Activated CD8-positive, alpha-beta T cell treated with anti-CD3 and anti-CD28 coated beads for 36 hours (primary cell): Measurements from ENCODE around the gene CHCHD3. TPM values are rescaled to one million over a fixed set of nuclear protein-coding genes. Genes with fewer than 3 reads are reported as not detected.

Experiments used
- ATAC-seq: fragments of 200-7000 bp; cut with Tn5 transposase; one replicate; pipeline ENCODE4 v1.10.0; 2021; ENCODE audit warnings: mild to moderate bottlenecking, moderate library complexity
- CTCF ChIA-PET: fragments of 350-600 bp; sonication (Branson Sonifier 250); formaldehyde crosslinking; loops from one replicate; lab custom pipeline; 2021; ENCODE audit warnings: antibody characterized with exemption; lab: Charles Lee
- POLR2A ChIA-PET: fragments of 350-600 bp; sonication (Branson Sonifier 250); formaldehyde crosslinking; loops from one replicate; lab custom pipeline; 2021; ENCODE audit warnings: antibody characterized with exemption; lab: Charles Lee
- DNase-seq: peaks from one replicate; pipeline ENCODE4 v3.0.0-alpha.2; 2020
- H3K27ac Mint-ChIP-seq: one replicate; pipeline ENCODE4 v1.8.0; 2021; ENCODE audit warnings: mild to moderate bottlenecking, mixed read lengths
- H3K27me3 Mint-ChIP-seq: one replicate; pipeline ENCODE4 v1.8.0; 2021; ENCODE audit warnings: mixed read lengths
- H3K36me3 Mint-ChIP-seq: one replicate; pipeline ENCODE4 v1.8.0; 2021; ENCODE audit warnings: low read depth, mixed read lengths
- H3K4me1 Mint-ChIP-seq: one replicate; pipeline ENCODE4 v1.8.0; 2021; ENCODE audit warnings: low read depth, mixed read lengths
- H3K4me3 Mint-ChIP-seq: one replicate; pipeline ENCODE4 v1.8.0; 2021; ENCODE audit warnings: mild to moderate bottlenecking, moderate library complexity, mixed read lengths
- H3K9me3 Mint-ChIP-seq: one replicate; pipeline ENCODE4 v1.8.0; 2021; ENCODE audit warnings: mixed read lengths
- CTCF ChIP-seq: fragments of 200-600 bp; IDR thresholded peaks from one replicate; pipeline ENCODE4 v1.8.0; 2022; ENCODE audit warnings: antibody characterized with exemption, mild to moderate bottlenecking
- intact Hi-C: fragments of 100-400 bp; cut with micrococcal nuclease; formaldehyde crosslinking; loops from one replicate; pipeline ENCODE4 v1.10.0; 2022
- total RNA-seq, 2 experiments: library from RNA; stranded (reverse); gene quantifications; one replicate each; pipeline ENCODE4 v1.2.3, GENCODE V29; 2021

The CHCHD3 gene
- total RNA-seq, 2 experiments from 2014 or later, result 61.4 to 63.4 TPM

- Mint-ChIP-seq H3K27ac (no peak overlapping the region), H3K9me3 (no peaks in the 10 kb centered on the region), H3K4me1 (peaks cover 29% of the 10 kb centered on the region), H3K27me3 (no peaks in the 10 kb centered on the region), H3K4me3 (no peak overlapping the region), H3K36me3 (peaks cover 40% of the 10 kb centered on the region)
- TF ChIP-seq CTCF, result no peak
- ChIA-PET CTCF (no interaction called here), POLR2A (no interaction called here)
- ATAC-seq, result no peak
- no peak for DNase-seq
- intact Hi-C loops, result no loop called here
Observed at GRCh38 chr7:133071506-133071905, 10.4 kb downstream of the CHCHD3 start.

- peaks cover 26% of the 10 kb centered on the region for H3K4me1 Mint-ChIP-seq
- peaks cover 37% of the 10 kb centered on the region for H3K36me3 Mint-ChIP-seq
- ChIA-PET POLR2A (no interaction called here), CTCF (no interaction called here)
- no peaks in the 10 kb centered on the region for H3K27me3 Mint-ChIP-seq
- intact Hi-C loops, result no loop called here
- no peak overlapping the region for H3K4me3 Mint-ChIP-seq
- H3K9me3 Mint-ChIP-seq, result no peaks in the 10 kb centered on the region
- TF ChIP-seq CTCF, result no peak
- ATAC-seq (no peak), DNase-seq (no peak)
- no peak overlapping the region for H3K27ac Mint-ChIP-seq
Observed at GRCh38 chr7:133070562-133070961, 11.3 kb downstream of the CHCHD3 start.

GRCh38 chr7:133065301-133065700 lies 16.6 kb downstream of the CHCHD3 start:
- H3K36me3 Mint-ChIP-seq, result peaks cover 37% of the 10 kb centered on the region
- H3K4me1 Mint-ChIP-seq, result peaks cover 10% of the 10 kb centered on the region
- ATAC-seq, result no peak
- ChIA-PET POLR2A (no interaction called here), CTCF (no interaction called here)
- intact Hi-C loops, result no loop called here
- no peak for DNase-seq
- H3K9me3 Mint-ChIP-seq, result no peaks in the 10 kb centered on the region
- no peak overlapping the region for H3K4me3 Mint-ChIP-seq
- no peaks in the 10 kb centered on the region for H3K27me3 Mint-ChIP-seq
- H3K27ac Mint-ChIP-seq, result no peak overlapping the region
- no peak for TF ChIP-seq CTCF

GRCh38 chr7:133064082-133064820 lies 17.6 kb downstream of the CHCHD3 start:
- no peak overlapping the region for H3K27ac Mint-ChIP-seq
- H3K36me3 Mint-ChIP-seq, result peaks cover 42% of the 10 kb centered on the region
- ATAC-seq (no peak), DNase-seq (no peak)
- no peaks in the 10 kb centered on the region for H3K27me3 Mint-ChIP-seq
- H3K4me1 Mint-ChIP-seq, result peaks cover 18% of the 10 kb centered on the region
- intact Hi-C loops, result no loop called here
- H3K4me3 Mint-ChIP-seq, result no peak overlapping the region
- ChIA-PET POLR2A (no interaction called here), CTCF (no interaction called here)
- TF ChIP-seq CTCF, result no peak
- H3K9me3 Mint-ChIP-seq, result no peaks in the 10 kb centered on the region

GRCh38 chr7:133061792-133062191 lies 20.1 kb downstream of the CHCHD3 start:
- Mint-ChIP-seq H3K4me1 (peaks cover 24% of the 10 kb centered on the region), H3K27me3 (no peaks in the 10 kb centered on the region), H3K9me3 (no peaks in the 10 kb centered on the region), H3K27ac (no peak overlapping the region), H3K4me3 (no peak overlapping the region), H3K36me3 (peaks cover 26% of the 10 kb centered on the region)
- intact Hi-C loops, result no loop called here
- DNase-seq (no peak), ATAC-seq (no peak)
- no peak for TF ChIP-seq CTCF
- ChIA-PET CTCF (no interaction called here), POLR2A (no interaction called here)
